OCI-LY1 (cell line): Measurements from ENCODE around the gene GRB10.

ENCODE experiments used
- H2AFZ ChIP-seq: fragments of 200-600 bp; sonication (generic), shearing (Covaris generic); 2 replicates; pipeline ENCODE4 v1.6.0; 2014; ENCODE audit warnings: antibody characterized with exemption, mild to moderate bottlenecking, low read length
- H3F3A ChIP-seq: fragments of 200-600 bp; sonication (generic), shearing (Covaris generic); 2 replicates; pipeline ENCODE4 v1.6.0; 2014; ENCODE audit warnings: mild to moderate bottlenecking, antibody characterized with exemption, low read length, moderate library complexity; ENCODE audit not compliant: insufficient read depth
- H3K27ac ChIP-seq: fragments of 200-600 bp; sonication (generic); 2 replicates; pipeline ENCODE4 v1.5.1; 2014; ENCODE audit warnings: low read length, mixed run types, mild to moderate bottlenecking, low read depth; ENCODE audit not compliant: poor library complexity, severe bottlenecking
- H3K27me3 ChIP-seq: fragments of 200-600 bp; sonication (generic); 2 replicates; pipeline ENCODE4 v1.6.0; 2014; ENCODE audit warnings: antibody characterized with exemption, mild to moderate bottlenecking, low read length, moderate library complexity; ENCODE audit not compliant: insufficient read depth
- H3K36me3 ChIP-seq: fragments of 200-600 bp; sonication (generic); 2 replicates; pipeline ENCODE4 v1.6.1; 2014; ENCODE audit warnings: mild to moderate bottlenecking, antibody characterized with exemption, low read length, moderate library complexity, mixed read lengths; ENCODE audit not compliant: insufficient read depth
- H3K4me1 ChIP-seq: fragments of 200-600 bp; sonication (generic); 2 replicates; pipeline ENCODE4 v1.5.1; 2014; ENCODE audit warnings: mild to moderate bottlenecking, low read length, moderate library complexity; ENCODE audit not compliant: insufficient read depth, severe bottlenecking
- H3K4me2 ChIP-seq: fragments of 200-600 bp; sonication (generic), shearing (Covaris generic); 2 replicates; pipeline ENCODE4 v1.6.1; 2014; ENCODE audit warnings: low read length
- H3K4me3 ChIP-seq: fragments of 200-600 bp; sonication (generic); 2 replicates; pipeline ENCODE4 v1.5.1; 2014; ENCODE audit warnings: low read length, low read depth, mild to moderate bottlenecking, mixed read lengths; ENCODE audit not compliant: poor library complexity, severe bottlenecking
- H3K79me2 ChIP-seq: fragments of 200-600 bp; shearing (Covaris generic); 2 replicates; pipeline ENCODE4 v1.6.1; 2016; ENCODE audit warnings: mixed run types, low read length, mixed read lengths; ENCODE audit not compliant: insufficient read depth
- H3K9ac ChIP-seq: fragments of 200-600 bp; sonication (generic), shearing (Covaris generic); 2 replicates; pipeline ENCODE4 v1.6.1; 2014; ENCODE audit warnings: mild to moderate bottlenecking, low read length, mixed read lengths
- H3K9me2 ChIP-seq: fragments of 200-600 bp; sonication (generic), shearing (Covaris generic); 2 replicates; pipeline ENCODE4 v1.6.1; 2014; ENCODE audit warnings: low read depth, mild to moderate bottlenecking, low read length, mixed read lengths
- H3K9me3 ChIP-seq: fragments of 200-600 bp; shearing (Covaris generic); 2 replicates; pipeline ENCODE4 v1.6.1; 2014; ENCODE audit warnings: low read length, mixed read lengths
- H4K20me1 ChIP-seq: fragments of 200-600 bp; sonication (generic), shearing (Covaris generic); 2 replicates; pipeline ENCODE4 v1.6.0; 2016; ENCODE audit warnings: mild to moderate bottlenecking, low read length; ENCODE audit not compliant: insufficient read depth
- EZH2 ChIP-seq: fragments of 200-600 bp; sonication (generic), shearing (Covaris generic); IDR thresholded peaks from 2 replicates; pipeline ENCODE4 v1.8.0; 2017; ENCODE audit warnings: borderline replicate concordance, mixed run types, mild to moderate bottlenecking, antibody characterized with exemption, low read length, moderate library complexity, mixed read lengths
- TF ChIP-seq, protein P1 (sequence below): fragments of 200-600 bp; sonication (generic), shearing (Covaris generic); IDR thresholded peaks from 2 replicates; pipeline ENCODE4 v1.5.1; 2017; ENCODE audit warnings: mild to moderate bottlenecking, antibody characterized with exemption, low read length, moderate library complexity, mixed read lengths

GRB10 gene

DNA sequence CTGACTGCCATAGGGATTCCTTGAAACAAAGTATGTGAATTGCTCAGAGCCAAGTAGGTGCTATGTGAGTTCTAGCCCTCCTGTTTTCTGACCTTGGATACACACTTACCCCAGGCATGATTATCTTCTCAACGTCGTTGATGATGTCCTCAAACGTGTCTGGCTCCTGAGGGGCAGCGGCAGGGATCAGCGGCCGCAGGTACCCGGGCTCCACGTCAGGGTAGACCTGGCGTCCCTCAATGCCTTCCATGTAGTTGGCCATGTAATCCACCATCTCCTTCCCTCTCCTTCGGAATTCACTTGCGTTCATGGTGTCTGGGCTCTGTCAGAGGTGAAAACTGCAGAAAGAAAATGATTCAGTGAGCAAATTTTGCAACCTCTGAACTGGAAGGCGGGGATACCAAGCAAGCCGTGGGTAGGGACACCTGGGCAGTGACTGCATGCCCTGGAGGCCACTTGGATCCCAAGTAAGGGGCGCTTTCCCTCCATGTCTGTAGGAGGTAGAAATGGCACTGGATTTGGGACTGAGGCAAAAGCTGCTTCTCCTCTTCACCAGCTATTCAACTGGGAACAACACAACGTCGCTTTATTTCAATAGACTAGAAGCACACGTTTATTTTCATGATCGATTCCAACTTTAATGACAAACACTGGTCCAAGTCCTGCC, 238.8 kb downstream of the GRB10 start:
- Histone ChIP-seq H3K27me3 (no peaks in the 10 kb centered on the region), H3K27ac (no peak overlapping the region), H3K4me1 (no peaks in the 10 kb centered on the region), H3K4me2 (no peak overlapping the region), H2AFZ (no peak overlapping the region), H3K9me3 (no peaks in the 10 kb centered on the region), H4K20me1 (no peaks in the 10 kb centered on the region), H3K9me2 (no peaks in the 10 kb centered on the region), H3F3A (no peaks in the 10 kb centered on the region), H3K36me3 (no peaks in the 10 kb centered on the region), H3K4me3 (no peak overlapping the region), H3K9ac (no peak overlapping the region), H3K79me2 (no peaks in the 10 kb centered on the region)
- TF ChIP-seq EZH2: no peak
- TF ChIP-seq, protein P1, sequence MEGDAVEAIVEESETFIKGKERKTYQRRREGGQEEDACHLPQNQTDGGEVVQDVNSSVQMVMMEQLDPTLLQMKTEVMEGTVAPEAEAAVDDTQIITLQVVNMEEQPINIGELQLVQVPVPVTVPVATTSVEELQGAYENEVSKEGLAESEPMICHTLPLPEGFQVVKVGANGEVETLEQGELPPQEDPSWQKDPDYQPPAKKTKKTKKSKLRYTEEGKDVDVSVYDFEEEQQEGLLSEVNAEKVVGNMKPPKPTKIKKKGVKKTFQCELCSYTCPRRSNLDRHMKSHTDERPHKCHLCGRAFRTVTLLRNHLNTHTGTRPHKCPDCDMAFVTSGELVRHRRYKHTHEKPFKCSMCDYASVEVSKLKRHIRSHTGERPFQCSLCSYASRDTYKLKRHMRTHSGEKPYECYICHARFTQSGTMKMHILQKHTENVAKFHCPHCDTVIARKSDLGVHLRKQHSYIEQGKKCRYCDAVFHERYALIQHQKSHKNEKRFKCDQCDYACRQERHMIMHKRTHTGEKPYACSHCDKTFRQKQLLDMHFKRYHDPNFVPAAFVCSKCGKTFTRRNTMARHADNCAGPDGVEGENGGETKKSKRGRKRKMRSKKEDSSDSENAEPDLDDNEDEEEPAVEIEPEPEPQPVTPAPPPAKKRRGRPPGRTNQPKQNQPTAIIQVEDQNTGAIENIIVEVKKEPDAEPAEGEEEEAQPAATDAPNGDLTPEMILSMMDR: no peak

DNA sequence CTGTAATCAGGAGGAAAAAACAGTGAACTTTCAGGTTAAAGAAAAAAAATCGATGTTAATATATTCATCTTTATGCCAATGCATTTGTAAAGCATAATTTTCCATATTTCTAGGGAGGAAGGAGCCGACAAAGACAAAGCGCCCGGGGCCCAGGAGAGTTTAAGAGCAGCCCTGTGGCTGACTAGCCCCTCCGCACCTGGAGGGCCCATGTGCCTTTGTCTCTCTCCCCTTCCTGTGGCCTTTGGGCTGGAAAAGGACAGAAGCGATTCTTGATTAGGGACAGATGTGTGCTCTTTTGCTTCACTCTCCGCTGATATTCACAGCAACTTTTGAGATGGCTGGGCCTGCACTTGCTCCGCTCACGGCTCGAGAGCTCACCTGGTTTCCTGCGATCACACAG, 240.6 kb downstream of the GRB10 start:
- Histone ChIP-seq H3F3A (no peaks in the 10 kb centered on the region), H3K4me3 (no peak overlapping the region), H2AFZ (no peak overlapping the region), H3K9me3 (no peaks in the 10 kb centered on the region), H3K4me2 (no peak overlapping the region), H3K9me2 (no peaks in the 10 kb centered on the region), H3K9ac (no peak overlapping the region), H3K79me2 (no peaks in the 10 kb centered on the region), H4K20me1 (no peaks in the 10 kb centered on the region), H3K4me1 (no peaks in the 10 kb centered on the region), H3K36me3 (no peaks in the 10 kb centered on the region), H3K27ac (no peak overlapping the region), H3K27me3 (0 out of 2 replicates have a peak, but pooled peaks cover 7% of the 10 kb centered on the region)
- no peak for TF ChIP-seq EZH2
- TF ChIP-seq, protein P1: no peak

DNA sequence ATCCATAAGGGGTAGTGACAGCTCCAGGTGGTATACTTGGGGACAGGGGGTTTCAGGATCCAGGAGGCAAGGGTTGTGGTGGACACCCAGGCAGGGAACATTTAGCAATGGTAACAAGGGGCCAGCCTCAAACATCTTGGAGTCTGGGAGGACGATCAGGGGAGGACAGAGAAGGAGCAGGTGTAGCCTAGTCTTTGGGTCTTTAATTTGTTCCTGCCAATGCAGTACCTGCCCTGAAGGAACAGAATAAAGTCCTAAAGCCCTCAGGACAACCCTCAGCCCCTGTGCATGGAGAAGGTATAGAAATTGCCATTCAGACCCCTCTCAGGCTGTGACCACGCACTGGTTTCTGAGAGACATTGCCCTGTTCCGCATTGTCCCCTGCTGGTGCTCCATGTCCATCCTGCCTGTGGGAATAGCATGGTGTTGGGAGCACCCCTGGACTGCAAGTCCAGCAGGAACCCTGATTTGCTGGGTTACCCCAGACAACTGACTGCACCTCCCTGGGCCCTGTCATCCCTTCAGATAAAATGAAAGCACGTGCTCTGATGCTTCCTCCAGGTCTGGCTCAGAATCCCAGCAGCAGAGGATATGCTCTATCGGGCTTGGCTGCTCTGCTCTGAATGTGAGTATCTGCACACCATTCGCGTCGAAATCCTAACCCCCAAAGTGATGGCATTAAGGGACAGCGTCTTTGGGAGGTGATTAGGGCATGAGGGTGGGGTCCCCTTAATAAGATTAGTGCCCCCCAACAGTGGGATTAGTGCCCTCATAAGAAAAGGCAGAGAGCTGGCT, 241.7 kb downstream of the GRB10 start:
- Histone ChIP-seq H3K27me3 (0 out of 2 replicates have a peak, but pooled peaks cover 7% of the 10 kb centered on the region), H2AFZ (no peak overlapping the region), H3F3A (no peaks in the 10 kb centered on the region), H3K4me2 (no peak overlapping the region), H3K9ac (no peak overlapping the region), H3K36me3 (no peaks in the 10 kb centered on the region), H3K27ac (no peak overlapping the region), H3K4me1 (no peaks in the 10 kb centered on the region), H3K79me2 (no peaks in the 10 kb centered on the region), H3K9me3 (no peaks in the 10 kb centered on the region), H3K4me3 (no peak overlapping the region), H4K20me1 (no peaks in the 10 kb centered on the region), H3K9me2 (no peaks in the 10 kb centered on the region)
- TF ChIP-seq EZH2: no peak
- TF ChIP-seq, protein P1: no peak
